ENCODE measurements around the gene GRAMD4.

Gene GRAMD4

GRCh38 chr22:46600273-46600796 is 19.9 kb upstream of the GRAMD4 start:
- H3K27me3 Mint-ChIP-seq (ENCODE audit: low read depth, poor library complexity), result peaks cover 8% of the 10 kb centered on the region
- DNase-seq, result no peak
- no peak for TF ChIP-seq CTCF (IDR thresholded peaks at IDR 0.05)

GRCh38 chr22:46602025-46602424 is 18.2 kb upstream of the GRAMD4 start:
- no peak for DNase-seq

More at GRCh38 chr22:46600273-46600796, 19.9 kb upstream of the GRAMD4 start:
- peaks cover 6% of the 10 kb centered on the region for H3K9me3 Mint-ChIP-seq
- no peak overlapping the region for H3K4me3 Mint-ChIP-seq
- peaks cover 18% of the 10 kb centered on the region for H3K4me1 Mint-ChIP-seq
- no peak overlapping the region for H3K27ac Mint-ChIP-seq
- peaks cover 6% of the 10 kb centered on the region for H3K36me3 Mint-ChIP-seq (ENCODE audit: low read depth)

GRCh38 chr22:46604306-46604690 is 15.9 kb upstream of the GRAMD4 start:
- no peak for TF ChIP-seq CTCF (IDR thresholded peaks at IDR 0.05)
- H3K27me3 Mint-ChIP-seq (ENCODE audit: low read depth, poor library complexity), result peaks cover 7% of the 10 kb centered on the region
- peaks cover 6% of the 10 kb centered on the region for H3K9me3 Mint-ChIP-seq
- peaks cover 15% of the 10 kb centered on the region for H3K4me1 Mint-ChIP-seq
- DNase-seq, result no peak
- no peak overlapping the region for H3K4me3 Mint-ChIP-seq
- H3K36me3 Mint-ChIP-seq (ENCODE audit: low read depth), result peaks cover 6% of the 10 kb centered on the region
- H3K27ac Mint-ChIP-seq, result peak overlapping the region; percentile 93

More at GRCh38 chr22:46602025-46602424, 18.2 kb upstream of the GRAMD4 start:
- Mint-ChIP-seq H3K27me3 (ENCODE audit: low read depth, poor library complexity) (peaks cover 7% of the 10 kb centered on the region), H3K4me3 (no peak overlapping the region), H3K9me3 (peaks cover 6% of the 10 kb centered on the region), H3K4me1 (peaks cover 11% of the 10 kb centered on the region), H3K27ac (no peak overlapping the region), H3K36me3 (ENCODE audit: low read depth) (peaks cover 6% of the 10 kb centered on the region)
- TF ChIP-seq CTCF (IDR thresholded peaks at IDR 0.05), result no peak

- Mint-ChIP-seq H3K9me3 (peaks cover 6% of the 10 kb centered on the region), H3K36me3 (ENCODE audit: low read depth) (peaks cover 6% of the 10 kb centered on the region), H3K27me3 (ENCODE audit: low read depth, poor library complexity) (peaks cover 7% of the 10 kb centered on the region), H3K4me3 (no peak overlapping the region), H3K4me1 (peaks cover 22% of the 10 kb centered on the region), H3K27ac (no peak overlapping the region)
- TF ChIP-seq CTCF (IDR thresholded peaks at IDR 0.05), result no peak
- no peak for DNase-seq
Observed at GRCh38 chr22:46605117-46605516, 15.1 kb upstream of the GRAMD4 start.

GRCh38 chr22:46606886-46607285 is 13.3 kb upstream of the GRAMD4 start:
- Mint-ChIP-seq H3K4me3 (no peak overlapping the region), H3K36me3 (ENCODE audit: low read depth) (peaks cover 6% of the 10 kb centered on the region)
- no peak for TF ChIP-seq CTCF (IDR thresholded peaks at IDR 0.05)

GRCh38 chr22:46607483-46608114 is 12.6 kb upstream of the GRAMD4 start:
- no peak for DNase-seq
- Mint-ChIP-seq H3K4me1 (peaks cover 34% of the 10 kb centered on the region), H3K9me3 (peaks cover 6% of the 10 kb centered on the region), H3K36me3 (ENCODE audit: low read depth) (peaks cover 6% of the 10 kb centered on the region), H3K27ac (no peak overlapping the region), H3K4me3 (no peak overlapping the region), H3K27me3 (ENCODE audit: low read depth, poor library complexity) (peaks cover 4% of the 10 kb centered on the region)
- no peak for TF ChIP-seq CTCF (IDR thresholded peaks at IDR 0.05)

More at GRCh38 chr22:46606886-46607285, 13.3 kb upstream of the GRAMD4 start:
- DNase-seq, result no peak
- peaks cover 5% of the 10 kb centered on the region for H3K27me3 Mint-ChIP-seq (ENCODE audit: low read depth, poor library complexity)
- no peak overlapping the region for H3K27ac Mint-ChIP-seq
- peaks cover 27% of the 10 kb centered on the region for H3K4me1 Mint-ChIP-seq
- peaks cover 6% of the 10 kb centered on the region for H3K9me3 Mint-ChIP-seq
